Measurements from ENCODE around the gene AMY2B.
"Not testable (repeated sequence)": the region's sequence is repeated elsewhere in the genome, so short reads cannot be mapped to it uniquely, and the experiment has no call there.

The AMY2B gene

GRCh38 chr1:103627436-103627835 lies 56.0 kb downstream of the AMY2B start:
- not testable (repeated sequence) for DNase-seq (ENCODE audit: low spot score)

Measured in CD4-positive, alpha-beta T cell treated with Interleukin-2 at 100 ng/mL for 4 hours (primary cell).